BE2C (cell line): ENCODE results near the gene KRT72.

Experiments used
- DNase-seq: peaks from one replicate; pipeline ENCODE4 v3.0.0-alpha.2; 2020
- H3K27me3 ChIP-seq: fragments of 250-450 bp; sonication (Bioruptor Pico); 2 replicates; pipeline ENCODE4 v1.5.1; 2020; ENCODE audit warnings: mild to moderate bottlenecking
- H3K36me3 ChIP-seq: fragments of 250-450 bp; sonication (Bioruptor Pico); 2 replicates; pipeline ENCODE4 v1.5.1; 2020; ENCODE audit warnings: mild to moderate bottlenecking
- H3K4me1 ChIP-seq: fragments of 250-450 bp; sonication (Bioruptor Pico); 2 replicates; pipeline ENCODE4 v1.5.1; 2020
- H3K4me3 ChIP-seq: 2 replicates; pipeline ENCODE4 v1.5.1; 2011; ENCODE audit warnings: low read depth, low read length
- H3K9me3 ChIP-seq: fragments of 250-450 bp; sonication (Bioruptor Pico); 2 replicates; pipeline ENCODE4 v1.5.1; 2020
- TF ChIP-seq, protein P1 (sequence below): IDR thresholded peaks from 2 replicates; pipeline ENCODE4 v1.5.1; 2012; ENCODE audit warnings: mild to moderate bottlenecking, low read depth, low read length

KRT72 gene

GRCh38 chr12:52628841-52629240 is 27.6 kb upstream of the KRT72 start:
- no peaks in the 10 kb centered on the region for H3K36me3 ChIP-seq
- TF ChIP-seq, protein P1, sequence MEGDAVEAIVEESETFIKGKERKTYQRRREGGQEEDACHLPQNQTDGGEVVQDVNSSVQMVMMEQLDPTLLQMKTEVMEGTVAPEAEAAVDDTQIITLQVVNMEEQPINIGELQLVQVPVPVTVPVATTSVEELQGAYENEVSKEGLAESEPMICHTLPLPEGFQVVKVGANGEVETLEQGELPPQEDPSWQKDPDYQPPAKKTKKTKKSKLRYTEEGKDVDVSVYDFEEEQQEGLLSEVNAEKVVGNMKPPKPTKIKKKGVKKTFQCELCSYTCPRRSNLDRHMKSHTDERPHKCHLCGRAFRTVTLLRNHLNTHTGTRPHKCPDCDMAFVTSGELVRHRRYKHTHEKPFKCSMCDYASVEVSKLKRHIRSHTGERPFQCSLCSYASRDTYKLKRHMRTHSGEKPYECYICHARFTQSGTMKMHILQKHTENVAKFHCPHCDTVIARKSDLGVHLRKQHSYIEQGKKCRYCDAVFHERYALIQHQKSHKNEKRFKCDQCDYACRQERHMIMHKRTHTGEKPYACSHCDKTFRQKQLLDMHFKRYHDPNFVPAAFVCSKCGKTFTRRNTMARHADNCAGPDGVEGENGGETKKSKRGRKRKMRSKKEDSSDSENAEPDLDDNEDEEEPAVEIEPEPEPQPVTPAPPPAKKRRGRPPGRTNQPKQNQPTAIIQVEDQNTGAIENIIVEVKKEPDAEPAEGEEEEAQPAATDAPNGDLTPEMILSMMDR = no peak
- peaks cover 12% of the 10 kb centered on the region for H3K27me3 ChIP-seq
- H3K9me3 ChIP-seq = no peaks in the 10 kb centered on the region
- DNase-seq = no peak
- H3K4me1 ChIP-seq = no peaks in the 10 kb centered on the region
- H3K4me3 ChIP-seq = no peak overlapping the region

GRCh38 chr12:52628111-52628507 is 26.8 kb upstream of the KRT72 start:
- H3K36me3 ChIP-seq = no peaks in the 10 kb centered on the region
- TF ChIP-seq, protein P1 = no peak
- DNase-seq = no peak

GRCh38 chr12:52627395-52628110 is 26.3 kb upstream of the KRT72 start:
- H3K9me3 ChIP-seq = no peaks in the 10 kb centered on the region
- H3K4me1 ChIP-seq = no peaks in the 10 kb centered on the region
- H3K27me3 ChIP-seq = peaks cover 6% of the 10 kb centered on the region
- TF ChIP-seq, protein P1 = no peak
- DNase-seq = no peak
- H3K4me3 ChIP-seq = no peak overlapping the region
- no peaks in the 10 kb centered on the region for H3K36me3 ChIP-seq

More at GRCh38 chr12:52628111-52628507, 26.8 kb upstream of the KRT72 start:
- no peak overlapping the region for H3K4me3 ChIP-seq
- no peaks in the 10 kb centered on the region for H3K9me3 ChIP-seq
- H3K4me1 ChIP-seq = no peaks in the 10 kb centered on the region
- H3K27me3 ChIP-seq = peaks cover 6% of the 10 kb centered on the region

GRCh38 chr12:52622349-52622748 is 21.1 kb upstream of the KRT72 start:
- TF ChIP-seq, protein P1 = no peak
- Histone ChIP-seq H3K27me3 (no peaks in the 10 kb centered on the region; the same call in none of the 2 replicates), H3K4me3 (no peak overlapping the region), H3K9me3 (no peaks in the 10 kb centered on the region), H3K4me1 (no peaks in the 10 kb centered on the region), H3K36me3 (no peaks in the 10 kb centered on the region)
- DNase-seq = no peak

- no peak overlapping the region for H3K4me3 ChIP-seq
- H3K27me3 ChIP-seq = peaks cover 11% of the 10 kb centered on the region
- no peak for DNase-seq
- no peaks in the 10 kb centered on the region for H3K9me3 ChIP-seq
- H3K36me3 ChIP-seq = no peaks in the 10 kb centered on the region
- TF ChIP-seq, protein P1 = no peak
- H3K4me1 ChIP-seq = no peaks in the 10 kb centered on the region
These were observed 17.6 kb upstream of the KRT72 start for GRCh38 chr12:52618866-52619265.

GRCh38 chr12:52618216-52618615 is 17.0 kb upstream of the KRT72 start, which contains the start of gene KRT73:
Gene KRT73 (minus strand): TSS chr12:52618559. CDS start chr12:52618524, 35 bp downstream.
- H3K4me3 ChIP-seq = no peak within 1 kb of the TSS
- TF ChIP-seq, protein P1 = no peak
- no peak for DNase-seq

More at GRCh38 chr12:52618216-52618615, 17.0 kb upstream of the KRT72 start, which contains the start of gene KRT73:
- peaks cover 11% of the 10 kb centered on the region for H3K27me3 ChIP-seq
- no peaks in the 10 kb centered on the region for H3K9me3 ChIP-seq
- no peaks in the 10 kb centered on the region for H3K36me3 ChIP-seq
- no peaks in the 10 kb centered on the region for H3K4me1 ChIP-seq
